PC-9 (cell line): ENCODE results near the gene MTIF3. TPM values are rescaled to one million over a fixed set of nuclear protein-coding genes. Genes with fewer than 3 reads are reported as not detected.

ENCODE experiments used
- BruUV-seq: library from RNA; stranded (reverse); fragments of 400-500 nt; replicated peaks from 2 replicates; lab custom pipeline; 2021; lab: Mats Ljungman, UMichigan
- CTCF ChIA-PET: fragments of 300-600 bp; sonication (Branson Sonifier 250); formaldehyde crosslinking; loops from one replicate; lab custom pipeline; 2022; ENCODE audit warnings: antibody characterized with exemption; lab: Charles Lee
- POLR2A ChIA-PET: fragments of 300-600 bp; sonication (Branson Sonifier 250); formaldehyde crosslinking; loops from one replicate; lab custom pipeline; 2022; ENCODE audit warnings: antibody characterized with exemption; ENCODE audit not compliant: unreplicated experiment; lab: Charles Lee
- DNase-seq, 2 experiments: peaks; one replicate each; pipeline versions ENCODE4 v3.0.0 to v3.0.0-alpha.2; 2015 to 2022; ENCODE audit warnings: mixed read lengths in 1 of 2
- H2AFZ ChIP-seq: fragments of 200-600 bp; sonication (generic); 2 replicates; pipeline ENCODE4 v1.8.1; 2017; ENCODE audit warnings: antibody characterized with exemption
- H3F3A ChIP-seq: fragments of 200-600 bp; sonication (generic); 2 replicates; pipeline ENCODE4 v1.8.1; 2017; ENCODE audit warnings: antibody characterized with exemption, mild to moderate bottlenecking, low read depth; ENCODE audit not compliant: insufficient read depth
- H3K27ac ChIP-seq: fragments of 200-600 bp; sonication (generic); 2 replicates; pipeline ENCODE4 v1.6.1; 2016; ENCODE audit warnings: mixed run types
- H3K27me3 ChIP-seq: fragments of 200-600 bp; sonication (generic); 2 replicates; pipeline ENCODE4 v1.6.1; 2016; ENCODE audit warnings: low read depth, mixed run types; ENCODE audit not compliant: insufficient read depth
- H3K36me3 ChIP-seq: fragments of 200-600 bp; sonication (generic); 2 replicates; pipeline ENCODE4 v1.6.1; 2016; ENCODE audit warnings: low read depth, mixed run types
- H3K4me1 ChIP-seq: fragments of 200-600 bp; sonication (generic); replicated peaks from 2 replicates; pipeline ENCODE4 v1.6.1; 2016; ENCODE audit warnings: mixed run types; ENCODE audit not compliant: insufficient read depth
- H3K4me2 ChIP-seq: fragments of 200-600 bp; sonication (generic); 2 replicates; pipeline ENCODE4 v1.6.1; 2017; ENCODE audit warnings: mixed run types
- H3K4me3 ChIP-seq: fragments of 200-600 bp; sonication (generic); 2 replicates; pipeline ENCODE4 v1.6.1; 2016; ENCODE audit warnings: mixed run types
- H3K79me2 ChIP-seq: fragments of 200-600 bp; sonication (generic); 2 replicates; pipeline ENCODE4 v1.6.1; 2017; ENCODE audit warnings: low read depth, mixed run types
- H3K9me2 ChIP-seq: fragments of 200-600 bp; sonication (generic); 2 replicates; pipeline ENCODE4 v1.8.1; 2017; ENCODE audit warnings: mild to moderate bottlenecking; ENCODE audit not compliant: insufficient read depth
- H3K9me3 ChIP-seq: fragments of 200-600 bp; sonication (generic); 2 replicates; pipeline ENCODE4 v1.8.1; 2016; ENCODE audit warnings: low read depth; ENCODE audit not compliant: insufficient read depth
- H4K20me1 ChIP-seq: fragments of 200-600 bp; sonication (generic); 2 replicates; pipeline ENCODE4 v1.8.1; 2017; ENCODE audit not compliant: insufficient read depth
- EZH2 ChIP-seq: fragments of 200-600 bp; sonication (generic); IDR thresholded peaks from 2 replicates; pipeline ENCODE4 v1.8.0; 2017; ENCODE audit warnings: antibody characterized with exemption, low read depth
- intact Hi-C: fragments of 100-400 bp; cut with micrococcal nuclease; formaldehyde crosslinking; loops from one replicate; pipeline ENCODE4 v1.10.0; 2022; ENCODE audit not compliant: unreplicated experiment
- total RNA-seq: library from RNA; stranded (reverse); gene quantifications from 2 replicates; pipeline ENCODE4 v1.2.3, GENCODE V29; 2021
- TF ChIP-seq, protein P1 (sequence below): fragments of 200-600 bp; sonication (generic); conservative IDR thresholded peaks from 2 replicates; pipeline ENCODE4 v1.6.1; 2017; ENCODE audit warnings: mixed run types, antibody characterized with exemption, mild to moderate bottlenecking, moderate library complexity

Gene MTIF3
- total RNA-seq, 1 experiment from 2014 or later, result 28.3 TPM

DNA sequence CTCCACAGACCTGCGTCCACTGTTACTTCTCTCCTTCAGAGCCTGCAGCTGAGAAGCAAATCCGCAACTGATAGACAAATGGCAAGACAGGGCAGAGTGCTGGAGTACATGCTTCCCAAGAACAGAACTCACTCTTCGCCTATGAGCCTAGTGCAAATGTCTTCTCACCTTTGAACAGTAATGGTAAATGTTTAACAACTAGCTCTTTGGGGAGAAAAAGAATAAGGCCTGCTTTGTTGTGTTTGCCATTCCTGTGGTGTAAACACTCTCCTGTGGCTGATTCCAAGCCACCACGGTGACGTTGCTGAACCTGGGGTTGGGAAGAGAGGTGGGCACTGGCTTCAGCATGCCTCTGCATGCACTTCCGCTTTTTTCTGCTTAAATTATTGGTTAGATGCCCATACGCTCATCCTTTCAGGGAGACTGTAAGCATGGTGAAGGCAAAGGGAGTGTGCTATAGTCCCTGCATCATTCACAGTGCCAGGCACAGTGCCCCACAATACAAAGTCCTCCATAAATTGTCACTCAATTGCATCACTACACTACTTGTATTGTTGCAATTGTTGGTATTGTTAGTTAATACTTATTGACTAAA is 54.0 kb downstream of the MTIF3 start:
- no peaks in the 10 kb centered on the region for H3K4me1 ChIP-seq
- CTCF ChIA-PET, result no interaction called here
- H3K27ac ChIP-seq, result no peak overlapping the region
- BruUV-seq, result no TSS peak
- no peaks in the 10 kb centered on the region for H3K79me2 ChIP-seq
- H3F3A ChIP-seq, result no peaks in the 10 kb centered on the region
- H3K4me3 ChIP-seq, result no peak overlapping the region
- no peak overlapping the region for H3K4me2 ChIP-seq
- no peaks in the 10 kb centered on the region for H3K36me3 ChIP-seq
- no peak for DNase-seq
- no peaks in the 10 kb centered on the region for H4K20me1 ChIP-seq
- peaks cover 64% of the 10 kb centered on the region for H3K27me3 ChIP-seq
- POLR2A ChIA-PET, result no interaction called here
- H2AFZ ChIP-seq, result no peak overlapping the region
- intact Hi-C loops, result no loop called here
- no peaks in the 10 kb centered on the region for H3K9me2 ChIP-seq
- no peak for TF ChIP-seq EZH2
- TF ChIP-seq, protein P1, sequence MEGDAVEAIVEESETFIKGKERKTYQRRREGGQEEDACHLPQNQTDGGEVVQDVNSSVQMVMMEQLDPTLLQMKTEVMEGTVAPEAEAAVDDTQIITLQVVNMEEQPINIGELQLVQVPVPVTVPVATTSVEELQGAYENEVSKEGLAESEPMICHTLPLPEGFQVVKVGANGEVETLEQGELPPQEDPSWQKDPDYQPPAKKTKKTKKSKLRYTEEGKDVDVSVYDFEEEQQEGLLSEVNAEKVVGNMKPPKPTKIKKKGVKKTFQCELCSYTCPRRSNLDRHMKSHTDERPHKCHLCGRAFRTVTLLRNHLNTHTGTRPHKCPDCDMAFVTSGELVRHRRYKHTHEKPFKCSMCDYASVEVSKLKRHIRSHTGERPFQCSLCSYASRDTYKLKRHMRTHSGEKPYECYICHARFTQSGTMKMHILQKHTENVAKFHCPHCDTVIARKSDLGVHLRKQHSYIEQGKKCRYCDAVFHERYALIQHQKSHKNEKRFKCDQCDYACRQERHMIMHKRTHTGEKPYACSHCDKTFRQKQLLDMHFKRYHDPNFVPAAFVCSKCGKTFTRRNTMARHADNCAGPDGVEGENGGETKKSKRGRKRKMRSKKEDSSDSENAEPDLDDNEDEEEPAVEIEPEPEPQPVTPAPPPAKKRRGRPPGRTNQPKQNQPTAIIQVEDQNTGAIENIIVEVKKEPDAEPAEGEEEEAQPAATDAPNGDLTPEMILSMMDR, result no peak
- H3K9me3 ChIP-seq, result no peaks in the 10 kb centered on the region

DNA sequence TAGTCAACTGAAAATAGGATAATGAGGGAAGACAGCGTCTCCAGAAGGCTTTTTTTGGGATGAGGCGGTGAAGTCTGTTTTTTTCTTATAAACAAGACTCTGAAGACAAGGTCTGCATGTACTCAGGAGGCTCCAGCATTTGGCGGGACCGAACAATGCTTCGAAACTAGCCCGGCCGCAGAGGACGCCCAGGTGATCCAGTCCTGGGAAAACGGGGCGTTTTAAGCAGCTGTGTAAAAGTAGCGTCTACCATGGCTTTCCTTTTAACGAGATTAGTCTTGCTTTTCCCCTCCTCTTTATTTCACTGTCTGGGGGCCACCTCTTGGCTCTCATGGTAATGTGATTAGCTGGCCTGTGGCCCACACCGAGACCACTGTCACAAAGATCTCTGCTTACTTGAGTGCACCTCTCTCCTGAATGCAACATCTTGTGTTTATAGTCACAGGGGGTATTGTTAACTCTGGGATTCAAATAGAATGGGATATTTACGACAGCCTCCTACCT is 55.3 kb downstream of the MTIF3 start:
- Histone ChIP-seq H3K36me3 (no peaks in the 10 kb centered on the region), H3K4me2 (no peak overlapping the region), H3K79me2 (no peaks in the 10 kb centered on the region), H3K4me3 (no peak overlapping the region), H3K9me2 (no peaks in the 10 kb centered on the region), H4K20me1 (no peaks in the 10 kb centered on the region), H3K9me3 (no peaks in the 10 kb centered on the region), H3K27ac (no peak overlapping the region), H2AFZ (no peak overlapping the region), H3F3A (no peaks in the 10 kb centered on the region), H3K4me1 (no peaks in the 10 kb centered on the region), H3K27me3 (peaks cover 59% of the 10 kb centered on the region)
- DNase-seq, result no peak
- BruUV-seq, result no TSS peak
- TF ChIP-seq, protein P1, result no peak
- TF ChIP-seq EZH2, result no peak
- ChIA-PET POLR2A (no interaction called here), CTCF (no interaction called here)
- intact Hi-C loops, result no loop called here

DNA sequence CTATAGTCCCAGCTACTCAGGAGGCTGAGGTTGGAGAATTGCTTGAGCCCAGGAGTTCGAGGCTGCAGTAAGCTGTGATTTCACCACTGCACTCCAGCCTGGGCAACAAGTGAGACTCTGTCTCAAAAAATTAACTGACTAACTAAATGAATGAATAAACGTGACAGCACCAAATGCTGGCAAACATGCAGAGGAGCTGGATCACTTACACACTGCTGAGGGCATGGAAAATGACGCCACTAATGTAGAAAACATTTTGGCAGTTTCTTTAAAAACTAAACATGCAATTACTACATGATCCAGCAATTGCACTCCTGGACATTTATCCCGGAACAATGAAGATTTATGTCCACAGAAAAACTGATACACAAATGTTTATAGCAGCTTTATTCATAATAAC is 57.3 kb downstream of the MTIF3 start:
- POLR2A ChIA-PET, result no interaction called here
- no peak overlapping the region for H3K4me2 ChIP-seq
- H4K20me1 ChIP-seq, result no peaks in the 10 kb centered on the region

More for the DNA sequence above, 57.3 kb downstream of the MTIF3 start:
- Histone ChIP-seq H2AFZ (no peak overlapping the region), H3K4me3 (no peak overlapping the region), H3K4me1 (no peaks in the 10 kb centered on the region), H3K9me3 (no peaks in the 10 kb centered on the region), H3K9me2 (no peaks in the 10 kb centered on the region), H3K79me2 (no peaks in the 10 kb centered on the region), H3F3A (no peaks in the 10 kb centered on the region), H3K27me3 (peaks cover 56% of the 10 kb centered on the region), H3K27ac (no peak overlapping the region), H3K36me3 (no peaks in the 10 kb centered on the region)
- DNase-seq, result no peak
- TF ChIP-seq EZH2, result no peak
- TF ChIP-seq, protein P1, result no peak
- CTCF ChIA-PET, result no interaction called here
- BruUV-seq, result no TSS peak
- intact Hi-C loops, result no loop called here
